ENCODE data around the gene UPF1.

UPF1 gene

GRCh38 chr19:18817574-18817973 is 14.2 kb upstream of the UPF1 start:
- no peak overlapping the region for H3K27ac ChIP-seq (ENCODE audit: low read depth, low read length)
- no peaks in the 10 kb centered on the region for H3K9me3 ChIP-seq (ENCODE audit: control insufficient read depth, insufficient read depth, low read depth, low read length)

GRCh38 chr19:18828786-18829185 is 3.0 kb upstream of the UPF1 start:
- Histone ChIP-seq H3K9me3 (ENCODE audit: control insufficient read depth, insufficient read depth, low read depth, low read length) (peaks cover 7% of the 10 kb centered on the region; the same call in 1 of the 2 replicates), H3K4me3 (ENCODE audit: low read depth, low read length) (no peak overlapping the region), H3K36me3 (ENCODE audit: control insufficient read depth, insufficient read depth, low read length) (no peaks in the 10 kb centered on the region), H3K9ac (ENCODE audit: low read length) (no peak overlapping the region), H3K4me1 (ENCODE audit: control insufficient read depth, insufficient read depth, low read length) (peaks cover 6% of the 10 kb centered on the region), H3K27ac (ENCODE audit: low read depth, low read length) (no peak overlapping the region), H3K27me3 (ENCODE audit: control insufficient read depth, insufficient read depth, low read length) (peaks cover 10% of the 10 kb centered on the region)

More at GRCh38 chr19:18817574-18817973, 14.2 kb upstream of the UPF1 start:
- H3K4me3 ChIP-seq (ENCODE audit: low read depth, low read length), result no peak overlapping the region
- H3K27me3 ChIP-seq (ENCODE audit: control insufficient read depth, insufficient read depth, low read length), result peaks cover 23% of the 10 kb centered on the region
- no peak overlapping the region for H3K9ac ChIP-seq (ENCODE audit: low read length)
- H3K36me3 ChIP-seq (ENCODE audit: control insufficient read depth, insufficient read depth, low read length), result no peaks in the 10 kb centered on the region
- H3K4me1 ChIP-seq (ENCODE audit: control insufficient read depth, insufficient read depth, low read length), result no peaks in the 10 kb centered on the region

GRCh38 chr19:18830488-18830887 is 1.3 kb upstream of the UPF1 start:
- H3K27ac ChIP-seq (ENCODE audit: low read depth, low read length), result no peak overlapping the region
- H3K36me3 ChIP-seq (ENCODE audit: control insufficient read depth, insufficient read depth, low read length), result peaks cover 12% of the 10 kb centered on the region
- H3K9ac ChIP-seq (ENCODE audit: low read length), result no peak overlapping the region
- H3K4me3 ChIP-seq (ENCODE audit: low read depth, low read length), result no peak overlapping the region
- H3K27me3 ChIP-seq (ENCODE audit: control insufficient read depth, insufficient read depth, low read length), result peaks cover 10% of the 10 kb centered on the region
- peaks cover 7% of the 10 kb centered on the region; the same call in 1 of the 2 replicates for H3K9me3 ChIP-seq (ENCODE audit: control insufficient read depth, insufficient read depth, low read depth, low read length)
- peaks cover 18% of the 10 kb centered on the region for H3K4me1 ChIP-seq (ENCODE audit: control insufficient read depth, insufficient read depth, low read length)

DNA sequence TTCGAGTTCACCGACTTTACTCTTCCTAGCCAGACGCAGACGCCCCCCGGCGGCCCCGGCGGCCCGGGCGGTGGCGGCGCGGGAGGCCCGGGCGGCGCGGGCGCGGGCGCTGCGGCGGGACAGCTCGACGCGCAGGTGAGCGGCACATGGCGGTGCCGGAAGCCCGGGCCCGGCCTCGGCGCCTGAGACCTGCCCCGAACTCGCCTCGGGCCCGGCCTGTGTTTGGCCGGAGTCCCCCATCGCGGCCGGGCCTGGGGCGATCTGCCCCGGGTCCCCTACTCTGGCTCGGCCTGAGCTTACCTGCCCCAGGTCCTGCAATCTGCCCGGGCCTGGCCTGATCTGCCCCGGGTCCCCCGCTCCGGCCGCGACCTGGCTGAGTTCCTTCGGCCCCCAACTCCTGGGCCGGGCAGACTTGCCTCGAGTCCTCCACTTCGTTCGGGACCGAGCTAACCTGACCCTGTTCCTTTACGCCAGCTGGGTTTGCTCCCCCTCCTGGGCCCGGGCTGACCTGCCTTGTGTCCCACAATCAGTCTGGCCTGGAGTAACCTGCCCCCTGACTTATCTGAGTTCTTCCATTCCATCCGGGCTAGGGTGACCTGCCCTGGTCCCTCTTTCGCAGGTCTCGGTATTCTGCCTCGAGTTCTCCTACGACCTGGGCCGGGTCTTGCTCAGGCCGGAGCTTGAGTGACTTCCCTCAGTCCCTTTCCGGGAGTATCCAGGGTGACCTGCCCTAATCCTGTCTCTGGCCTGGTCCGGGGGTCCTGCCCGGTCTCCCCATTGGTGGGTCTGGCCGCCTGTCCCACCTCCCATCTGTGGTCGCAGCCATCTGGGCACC is 764 bp downstream of the UPF1 start:
- H3K4me3 ChIP-seq (ENCODE audit: low read depth, low read length), result peak overlapping the region; percentile 98
- H3K36me3 ChIP-seq (ENCODE audit: control insufficient read depth, insufficient read depth, low read length), result peaks cover 25% of the 10 kb centered on the region
- H3K27me3 ChIP-seq (ENCODE audit: control insufficient read depth, insufficient read depth, low read length), result peaks cover 10% of the 10 kb centered on the region
- H3K9ac ChIP-seq (ENCODE audit: low read length), result peak overlapping the region; percentile 97
- peak overlapping the region; percentile 94; the same call in 1 of the 2 replicates for H3K27ac ChIP-seq (ENCODE audit: low read depth, low read length)
- H3K9me3 ChIP-seq (ENCODE audit: control insufficient read depth, insufficient read depth, low read depth, low read length), result no peaks in the 10 kb centered on the region
- peaks cover 18% of the 10 kb centered on the region for H3K4me1 ChIP-seq (ENCODE audit: control insufficient read depth, insufficient read depth, low read length)

GRCh38 chr19:18833141-18833476 is 1.4 kb downstream of the UPF1 start:
- Histone ChIP-seq H3K4me3 (ENCODE audit: low read depth, low read length) (peak overlapping the region; percentile 98), H3K4me1 (ENCODE audit: control insufficient read depth, insufficient read depth, low read length) (peaks cover 18% of the 10 kb centered on the region), H3K27ac (ENCODE audit: low read depth, low read length) (peak overlapping the region; percentile 73; the same call in 1 of the 2 replicates)

GRCh38 chr19:18833849-18834643 is 2.3 kb downstream of the UPF1 start:
- Histone ChIP-seq H3K27ac (ENCODE audit: low read depth, low read length) (no peak overlapping the region), H3K9me3 (ENCODE audit: control insufficient read depth, insufficient read depth, low read depth, low read length) (no peaks in the 10 kb centered on the region), H3K9ac (ENCODE audit: low read length) (peak overlapping the region; percentile 18), H3K27me3 (ENCODE audit: control insufficient read depth, insufficient read depth, low read length) (peaks cover 3% of the 10 kb centered on the region; the same call in 1 of the 2 replicates), H3K36me3 (ENCODE audit: control insufficient read depth, insufficient read depth, low read length) (peaks cover 31% of the 10 kb centered on the region), H3K4me3 (ENCODE audit: low read depth, low read length) (peak overlapping the region; percentile 98), H3K4me1 (ENCODE audit: control insufficient read depth, insufficient read depth, low read length) (peaks cover 18% of the 10 kb centered on the region)

More at GRCh38 chr19:18833141-18833476, 1.4 kb downstream of the UPF1 start:
- H3K9me3 ChIP-seq (ENCODE audit: control insufficient read depth, insufficient read depth, low read depth, low read length), result no peaks in the 10 kb centered on the region
- peaks cover 31% of the 10 kb centered on the region for H3K36me3 ChIP-seq (ENCODE audit: control insufficient read depth, insufficient read depth, low read length)
- H3K27me3 ChIP-seq (ENCODE audit: control insufficient read depth, insufficient read depth, low read length), result peaks cover 7% of the 10 kb centered on the region
- H3K9ac ChIP-seq (ENCODE audit: low read length), result peak overlapping the region; percentile 97

- no peak overlapping the region for H3K9ac ChIP-seq (ENCODE audit: low read length)
- H3K4me3 ChIP-seq (ENCODE audit: low read depth, low read length), result peak overlapping the region; percentile 98
- peaks cover 23% of the 10 kb centered on the region for H3K4me1 ChIP-seq (ENCODE audit: control insufficient read depth, insufficient read depth, low read length)
Measured at GRCh38 chr19:18834644-18834984, 2.9 kb downstream of the UPF1 start.

DNA sequence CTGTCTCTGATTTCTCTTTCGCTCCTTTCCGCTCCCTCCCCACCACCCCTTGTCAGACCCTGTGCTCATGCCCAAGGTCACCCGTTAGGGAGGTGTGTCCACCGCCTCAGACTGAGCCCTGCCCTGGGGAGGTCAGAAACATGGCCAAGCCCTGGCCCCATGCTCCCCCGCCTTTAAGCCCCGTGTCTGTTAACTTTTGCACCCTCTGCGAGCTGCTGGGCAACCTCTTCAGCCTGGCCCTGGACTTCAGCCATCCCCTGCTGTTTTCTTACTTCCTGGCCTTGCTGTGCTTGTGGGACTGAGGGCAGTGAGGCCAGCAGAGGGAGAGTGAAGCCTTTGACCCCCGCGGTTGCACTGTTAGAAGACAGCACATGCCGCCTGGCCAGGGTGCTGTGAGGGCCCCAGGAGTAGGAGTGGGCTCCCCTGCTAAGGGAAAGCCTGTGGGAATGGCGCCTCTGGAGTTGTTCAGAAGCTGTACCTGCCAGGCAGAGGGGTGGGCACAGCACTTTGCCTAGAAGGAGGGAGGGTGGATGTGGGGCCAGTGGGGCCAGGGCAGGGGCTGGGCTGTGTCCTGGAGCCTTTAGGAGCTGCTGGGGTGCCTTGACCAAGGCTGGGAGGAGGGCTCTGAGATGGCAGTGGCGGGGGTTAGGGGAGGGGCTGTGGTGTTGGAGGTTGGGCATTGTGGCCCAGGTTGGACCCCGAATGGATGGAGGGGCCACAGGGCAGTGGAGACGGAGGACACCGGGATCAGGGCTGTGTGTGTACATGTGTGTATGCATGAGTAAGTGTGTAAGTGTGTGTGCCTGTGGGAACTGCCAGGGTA is 7.9 kb downstream of the UPF1 start:
- H3K9me3 ChIP-seq (ENCODE audit: control insufficient read depth, insufficient read depth, low read depth, low read length), result no peaks in the 10 kb centered on the region
- H3K9ac ChIP-seq (ENCODE audit: low read length), result no peak overlapping the region
- no peaks in the 10 kb centered on the region for H3K27me3 ChIP-seq (ENCODE audit: control insufficient read depth, insufficient read depth, low read length)
- H3K4me1 ChIP-seq (ENCODE audit: control insufficient read depth, insufficient read depth, low read length), result peaks cover 24% of the 10 kb centered on the region
- H3K4me3 ChIP-seq (ENCODE audit: low read depth, low read length), result no peak overlapping the region
- peaks cover 30% of the 10 kb centered on the region for H3K36me3 ChIP-seq (ENCODE audit: control insufficient read depth, insufficient read depth, low read length)
- no peak overlapping the region for H3K27ac ChIP-seq (ENCODE audit: low read depth, low read length)

More at GRCh38 chr19:18834644-18834984, 2.9 kb downstream of the UPF1 start:
- H3K36me3 ChIP-seq (ENCODE audit: control insufficient read depth, insufficient read depth, low read length), result peaks cover 31% of the 10 kb centered on the region
- no peak overlapping the region for H3K27ac ChIP-seq (ENCODE audit: low read depth, low read length)
- H3K27me3 ChIP-seq (ENCODE audit: control insufficient read depth, insufficient read depth, low read length), result peaks cover 3% of the 10 kb centered on the region; the same call in 1 of the 2 replicates
- no peaks in the 10 kb centered on the region for H3K9me3 ChIP-seq (ENCODE audit: control insufficient read depth, insufficient read depth, low read depth, low read length)

- Histone ChIP-seq H3K4me1 (ENCODE audit: control insufficient read depth, insufficient read depth, low read length) (peaks cover 21% of the 10 kb centered on the region), H3K4me3 (ENCODE audit: low read depth, low read length) (no peak overlapping the region), H3K9me3 (ENCODE audit: control insufficient read depth, insufficient read depth, low read depth, low read length) (no peaks in the 10 kb centered on the region), H3K36me3 (ENCODE audit: control insufficient read depth, insufficient read depth, low read length) (peaks cover 23% of the 10 kb centered on the region), H3K9ac (ENCODE audit: low read length) (no peak overlapping the region), H3K27me3 (ENCODE audit: control insufficient read depth, insufficient read depth, low read length) (no peaks in the 10 kb centered on the region), H3K27ac (ENCODE audit: low read depth, low read length) (no peak overlapping the region)
Measured at GRCh38 chr19:18840288-18841267, 8.8 kb downstream of the UPF1 start.

- no peak overlapping the region for H3K4me3 ChIP-seq (ENCODE audit: low read depth, low read length)
- H3K27me3 ChIP-seq (ENCODE audit: control insufficient read depth, insufficient read depth, low read length), result no peaks in the 10 kb centered on the region
- H3K9ac ChIP-seq (ENCODE audit: low read length), result no peak overlapping the region
- H3K27ac ChIP-seq (ENCODE audit: low read depth, low read length), result no peak overlapping the region
- H3K4me1 ChIP-seq (ENCODE audit: control insufficient read depth, insufficient read depth, low read length), result peaks cover 21% of the 10 kb centered on the region
- H3K36me3 ChIP-seq (ENCODE audit: control insufficient read depth, insufficient read depth, low read length), result peaks cover 17% of the 10 kb centered on the region
- no peaks in the 10 kb centered on the region for H3K9me3 ChIP-seq (ENCODE audit: control insufficient read depth, insufficient read depth, low read depth, low read length)
Measured at GRCh38 chr19:18841400-18841799, 9.6 kb downstream of the UPF1 start.

All from HUES6 (cell line).